Hematopoietic multipotent progenitor cell treated with erythropoietin and hydrocortisone succinate and interleukin-3 and kit ligand, for 6 days (in vitro differentiated cells): Measurements from ENCODE around the gene SSBP3.

Source experiments
- DNase-seq: peaks from one replicate; pipeline ENCODE4 v3.0.0-alpha.2; 2015

SSBP3 gene

DNA sequence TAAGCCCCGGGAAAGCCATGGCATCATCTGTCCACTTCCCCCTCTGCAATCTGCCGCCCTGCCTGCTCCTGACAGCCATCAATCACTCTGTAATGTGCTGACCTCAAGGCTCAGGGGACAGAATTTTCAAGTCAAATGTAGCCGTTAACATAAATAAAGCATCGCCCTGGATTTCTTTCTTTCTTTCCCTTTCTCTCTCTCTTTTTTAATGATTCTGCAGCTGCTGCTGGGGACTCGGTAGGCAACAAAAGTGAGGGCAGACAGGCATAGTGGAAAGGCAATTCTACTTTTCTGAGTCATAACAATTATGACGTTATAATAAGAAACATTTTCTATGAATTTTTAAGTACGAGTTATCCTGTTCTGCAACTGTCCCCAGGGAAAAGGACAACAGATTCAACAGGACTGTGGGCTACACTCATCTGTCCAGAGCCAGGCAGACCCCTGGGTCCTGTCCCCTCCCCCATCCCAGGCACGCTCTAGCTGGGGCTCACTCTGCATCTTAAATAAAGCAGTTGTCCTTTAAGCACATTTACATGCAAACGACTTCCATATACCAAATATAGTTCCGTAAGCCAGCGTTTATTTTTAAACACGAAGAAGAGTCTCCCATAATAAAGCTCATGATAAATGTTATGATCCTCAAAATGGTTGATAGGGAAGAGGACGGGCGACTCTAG, 78.7 kb downstream of the SSBP3 start:
- DNase-seq = no peak

DNA sequence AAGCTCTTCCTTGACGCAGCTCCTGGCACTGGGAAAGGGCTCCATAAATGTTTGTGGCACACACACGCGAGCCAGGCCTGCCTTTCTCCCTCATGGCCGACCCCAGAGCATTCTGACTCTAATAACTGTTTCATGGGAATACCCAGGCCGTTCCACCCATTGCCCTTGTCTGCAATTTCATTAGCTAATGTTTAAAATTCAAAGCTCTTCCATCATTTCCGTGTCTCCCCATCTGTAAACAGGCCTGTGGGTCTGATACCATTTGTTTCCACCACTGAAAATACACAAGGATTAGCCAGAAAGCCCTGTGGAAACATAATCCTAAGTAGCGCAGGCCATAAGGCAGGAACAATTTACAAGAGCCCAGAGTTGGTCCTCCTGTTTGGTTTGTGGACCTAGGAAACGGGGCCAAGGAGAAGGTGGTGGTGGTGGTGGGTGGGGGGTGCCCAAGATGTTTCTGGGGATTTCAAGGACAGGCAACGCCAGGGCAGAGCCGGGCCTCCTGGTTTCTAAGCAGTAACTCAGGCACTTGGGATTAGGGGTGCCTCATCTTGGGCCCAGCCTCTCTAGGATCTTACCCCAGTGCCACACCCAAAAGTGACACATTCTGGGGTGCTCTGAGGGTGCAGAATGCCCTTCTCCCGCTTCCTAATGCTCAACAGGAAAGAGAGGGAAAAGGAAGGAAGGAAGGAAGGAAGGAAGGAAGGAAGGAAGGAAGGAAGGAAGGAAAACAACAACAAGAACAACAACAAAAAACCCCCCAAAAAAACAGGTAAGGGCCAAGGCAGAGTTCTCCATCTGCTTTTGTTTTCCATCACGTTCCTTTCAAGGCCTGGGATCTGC, 79.4 kb downstream of the SSBP3 start:
- no peak for DNase-seq

DNA sequence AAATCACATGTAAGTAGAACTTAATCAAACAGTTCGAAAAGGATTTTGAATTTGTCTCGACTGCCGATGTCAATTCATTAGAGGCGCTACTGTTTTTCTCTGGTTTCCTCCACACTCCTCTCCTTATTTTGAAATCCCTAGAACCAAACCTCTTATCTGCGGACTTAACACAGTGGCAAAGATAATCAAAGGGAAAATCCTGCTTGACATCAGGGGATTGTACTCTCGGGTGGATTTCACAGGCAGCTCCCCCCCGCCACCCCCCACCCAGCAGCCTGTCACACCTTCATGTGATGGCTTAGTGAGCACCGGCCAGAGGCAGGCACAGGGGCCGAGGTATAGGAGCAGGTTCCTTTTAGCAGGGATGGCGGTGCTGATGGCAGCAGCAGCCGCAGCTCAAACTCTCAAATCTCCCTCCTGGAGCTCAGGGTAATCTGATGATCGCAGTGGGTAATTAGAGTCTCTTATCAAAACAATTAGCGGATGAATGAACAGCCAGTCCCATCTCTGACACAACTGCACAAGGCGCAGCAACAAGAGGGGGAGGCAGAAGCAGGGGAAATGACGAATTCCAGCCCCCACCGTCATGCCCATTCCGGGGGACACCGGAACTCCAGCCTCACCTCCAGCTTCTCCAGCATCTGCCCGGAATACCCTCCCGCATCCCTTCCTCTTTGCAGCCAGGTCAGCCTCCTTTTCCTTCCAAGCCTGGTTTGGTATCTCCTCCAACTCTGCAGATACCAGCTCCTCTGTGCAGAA, 80.3 kb downstream of the SSBP3 start:
- no peak for DNase-seq

DNA sequence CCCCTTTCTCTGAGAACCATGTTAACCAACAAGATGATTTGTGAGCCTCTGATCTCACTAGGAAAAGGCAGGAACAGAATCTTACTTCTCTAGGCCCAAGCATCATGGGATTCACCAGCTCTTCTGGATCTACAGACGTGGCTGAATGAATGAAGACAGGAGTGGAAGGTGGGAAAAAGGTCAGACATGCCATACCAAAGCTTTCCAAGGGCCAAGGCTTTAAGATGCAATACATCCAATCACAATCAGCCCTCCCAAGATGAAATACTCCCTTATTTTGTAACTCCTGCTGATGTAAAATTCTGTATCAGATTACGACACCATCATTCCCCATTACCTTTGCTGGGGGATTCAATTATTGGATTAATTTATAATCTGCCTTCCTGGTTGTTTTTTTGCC, 80.9 kb downstream of the SSBP3 start:
- DNase-seq = no peak

DNA sequence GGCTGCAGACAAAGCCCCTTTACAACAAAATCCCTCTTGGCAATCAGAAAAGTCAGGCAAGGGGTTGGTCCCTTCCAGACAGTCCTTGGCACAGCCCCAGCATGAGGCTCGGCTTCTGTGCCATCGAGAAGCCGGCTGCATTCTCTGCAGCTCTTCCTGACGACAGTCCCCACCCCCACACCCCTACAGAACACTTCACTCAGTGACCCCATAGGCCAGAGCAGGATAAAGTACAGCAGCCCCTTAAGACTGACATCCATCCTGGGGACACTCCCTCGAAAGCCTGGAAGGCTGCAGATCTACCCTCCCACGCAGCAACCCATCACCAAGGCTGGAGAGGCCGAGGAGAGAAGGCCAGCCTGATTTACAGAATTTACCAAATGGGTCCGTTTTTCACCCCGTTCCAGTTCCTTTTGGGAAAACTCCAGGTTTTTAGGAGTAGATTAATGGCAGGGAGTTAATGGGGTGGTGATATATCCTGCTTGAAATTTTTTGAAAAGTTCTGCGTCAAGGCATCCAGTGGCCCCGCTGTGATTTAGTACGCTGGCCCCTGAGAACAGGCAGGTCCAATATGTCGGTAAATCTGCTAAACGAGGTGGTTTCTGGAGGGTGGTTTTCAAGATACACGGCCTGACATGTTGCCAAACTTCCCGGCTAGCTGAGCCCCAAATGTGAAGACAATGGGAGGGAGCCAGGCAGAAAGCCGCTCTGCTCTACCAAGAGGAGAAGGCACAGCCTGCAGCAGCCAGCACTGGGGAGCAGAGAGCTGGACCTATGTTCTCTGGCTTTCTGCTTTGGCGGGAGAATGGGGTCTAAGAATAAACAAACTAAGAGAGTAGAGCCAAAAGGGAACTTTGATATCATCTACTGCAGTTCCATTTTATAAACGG, 81.7 kb downstream of the SSBP3 start:
- DNase-seq = no peak

DNA sequence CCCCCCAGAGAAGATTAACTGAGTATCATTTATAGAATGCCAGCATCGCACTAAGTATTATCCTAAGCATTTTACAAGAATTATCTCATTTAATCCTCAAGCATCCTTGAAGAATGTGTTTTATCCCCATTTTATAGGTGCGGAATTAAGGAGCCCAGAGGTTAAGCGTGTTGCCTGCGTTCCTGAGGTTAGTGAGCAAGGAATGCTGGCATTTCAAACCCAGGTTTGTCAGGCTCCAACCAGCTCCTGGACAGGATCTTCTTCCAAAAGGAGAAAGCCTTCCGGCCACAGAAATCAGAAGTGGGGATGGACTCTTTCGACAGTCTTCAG, 82.3 kb downstream of the SSBP3 start:
- DNase-seq = no peak

DNA sequence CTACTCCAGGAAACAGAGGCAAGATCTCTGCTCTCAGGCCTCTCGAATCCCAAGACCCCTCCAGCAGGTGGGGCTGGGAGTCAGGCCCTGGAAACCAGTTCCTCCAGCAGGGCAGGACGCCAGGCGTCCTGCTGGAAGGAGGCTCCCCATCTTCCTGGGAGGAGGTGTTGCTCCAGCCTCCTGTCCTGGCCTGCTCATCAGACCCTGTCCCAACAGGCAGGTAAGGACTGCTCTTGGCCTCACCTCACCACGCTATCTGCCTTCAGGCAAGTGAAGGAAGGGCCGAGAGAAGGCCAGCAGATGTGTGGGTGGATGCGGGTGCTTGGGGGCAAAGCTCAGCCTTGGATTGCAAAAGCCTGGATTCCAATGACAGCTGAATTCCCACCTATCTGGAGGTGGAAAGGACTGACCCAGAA, 82.9 kb downstream of the SSBP3 start:
- DNase-seq = no peak

DNA sequence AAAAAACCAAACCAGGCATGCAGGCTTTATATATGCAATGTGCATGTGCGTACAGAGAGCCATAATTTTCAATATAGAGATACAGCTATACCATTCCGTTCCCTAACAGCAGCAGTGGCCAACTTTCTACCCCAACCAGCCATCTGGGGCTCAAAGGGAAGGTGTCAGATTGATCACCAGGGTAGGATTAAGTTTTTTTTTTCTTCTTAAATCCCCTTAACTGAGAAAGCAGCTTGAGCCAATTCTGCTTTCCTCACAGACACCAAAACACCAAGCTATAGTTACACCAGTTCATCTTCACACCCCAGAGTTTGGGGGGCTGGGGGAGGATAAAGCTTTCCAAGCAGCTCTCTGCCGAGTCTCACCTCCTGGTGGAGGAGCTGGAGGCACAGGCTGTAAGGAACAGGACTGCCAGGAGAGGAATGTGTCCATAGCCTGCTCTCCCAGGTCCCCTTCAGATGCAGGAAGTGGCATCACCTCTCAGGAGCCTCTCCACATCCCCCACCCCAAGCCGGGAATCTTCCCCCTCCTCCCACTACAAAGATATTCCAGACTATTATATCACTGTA, 87.9 kb downstream of the SSBP3 start:
- no peak for DNase-seq

DNA sequence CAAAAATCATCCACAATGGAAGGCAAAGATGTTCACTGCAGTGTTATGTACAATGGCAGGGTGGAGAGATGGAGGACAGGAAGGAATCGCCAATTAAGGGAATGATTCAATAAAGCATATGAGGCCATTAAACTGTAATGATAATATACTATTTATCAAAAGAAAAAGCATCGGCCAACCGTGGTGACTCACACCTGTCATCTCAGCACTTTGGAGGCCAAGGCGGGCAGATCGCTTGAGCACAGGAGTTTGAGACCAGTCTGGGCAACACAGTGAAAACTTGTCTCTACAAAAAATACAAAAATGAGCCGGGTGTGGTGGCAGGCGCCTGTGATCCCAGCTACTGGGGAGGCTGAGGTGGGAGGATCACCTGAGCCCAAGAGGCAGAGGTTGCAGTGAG, 89.1 kb downstream of the SSBP3 start:
- no peak for DNase-seq

DNA sequence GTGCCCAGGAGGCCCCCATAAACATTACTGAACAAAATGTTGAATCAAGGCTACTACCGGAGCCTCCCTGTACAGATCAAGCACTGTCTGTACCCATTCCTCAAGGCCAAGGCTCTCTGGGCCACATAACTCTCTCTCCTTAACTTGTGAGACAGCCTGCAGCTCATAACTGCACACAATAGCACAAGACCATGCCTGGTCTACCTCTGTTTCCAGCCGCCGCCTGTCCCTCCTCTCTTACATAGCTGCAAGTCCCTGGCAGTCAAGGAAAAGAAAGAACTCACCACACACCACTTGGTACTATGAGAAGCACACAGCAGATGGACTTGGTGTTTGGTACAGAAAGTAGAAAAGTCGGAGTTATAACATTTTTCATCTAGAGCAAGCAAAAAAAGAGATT, 91.1 kb downstream of the SSBP3 start:
- no peak for DNase-seq

DNA sequence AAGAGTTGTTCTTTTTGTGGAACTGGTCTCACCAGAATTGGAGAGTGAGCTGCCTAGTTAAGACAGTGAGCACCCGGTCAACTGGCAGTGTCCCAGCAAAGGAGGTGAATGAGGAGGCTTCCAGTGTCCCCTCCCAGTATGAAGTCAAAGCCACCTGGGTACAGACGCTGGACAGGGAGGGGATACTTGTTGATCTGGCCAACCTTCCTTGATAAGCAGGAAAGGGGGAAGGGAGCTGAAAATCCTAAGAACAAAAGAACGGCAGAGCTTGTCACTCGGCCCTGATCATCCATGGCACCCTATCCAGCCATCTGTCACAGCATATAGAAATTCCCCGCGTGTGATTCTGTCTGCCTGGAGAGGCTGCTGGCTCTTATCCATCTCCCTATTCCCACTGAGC, 91.5 kb downstream of the SSBP3 start:
- DNase-seq = no peak

DNA sequence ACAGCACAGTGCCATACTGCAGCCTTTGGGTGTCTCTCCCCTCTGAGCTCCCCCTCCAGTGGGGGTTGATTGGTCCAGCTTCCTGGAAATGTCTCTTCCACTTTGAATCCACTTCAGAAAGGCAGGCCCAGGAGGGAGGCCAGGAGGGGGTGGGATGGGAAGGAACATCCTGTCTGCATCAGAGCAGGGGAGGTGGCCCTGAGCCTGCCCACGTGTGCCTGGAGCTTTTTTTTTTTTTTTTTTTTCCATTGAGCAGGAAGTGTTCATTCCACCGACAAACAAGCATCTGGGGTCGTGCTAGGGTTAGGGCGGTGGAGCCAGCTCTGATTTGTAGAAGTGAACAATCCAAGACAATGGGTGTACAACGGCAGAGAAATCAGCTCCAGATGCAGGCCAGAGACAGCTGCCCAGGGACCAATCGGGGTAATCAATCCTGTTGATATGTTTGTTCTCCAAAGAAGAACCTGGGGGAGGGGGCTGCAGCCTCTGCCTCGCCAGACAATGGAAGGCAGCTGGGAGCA, 93.3 kb downstream of the SSBP3 start:
- DNase-seq = no peak

DNA sequence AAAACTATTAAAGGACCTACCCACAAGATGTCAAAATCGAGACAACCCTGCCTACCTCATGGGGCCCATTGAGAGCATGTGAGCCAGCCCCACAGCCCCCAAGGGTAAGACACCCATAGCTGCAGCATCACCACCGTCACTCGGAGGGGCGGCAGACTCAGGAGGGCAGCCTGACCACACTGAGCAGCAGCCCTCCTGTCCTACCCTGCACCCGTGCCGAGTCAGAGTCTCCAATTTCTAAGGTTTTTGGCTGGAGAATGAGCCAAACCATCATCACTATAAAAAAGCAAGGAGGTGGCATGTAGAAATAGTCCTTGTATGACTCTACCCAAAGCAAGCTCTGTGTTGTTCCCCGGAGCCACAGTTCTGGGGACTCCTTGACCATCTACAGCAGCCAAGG, 94.7 kb downstream of the SSBP3 start:
- DNase-seq = no peak

DNA sequence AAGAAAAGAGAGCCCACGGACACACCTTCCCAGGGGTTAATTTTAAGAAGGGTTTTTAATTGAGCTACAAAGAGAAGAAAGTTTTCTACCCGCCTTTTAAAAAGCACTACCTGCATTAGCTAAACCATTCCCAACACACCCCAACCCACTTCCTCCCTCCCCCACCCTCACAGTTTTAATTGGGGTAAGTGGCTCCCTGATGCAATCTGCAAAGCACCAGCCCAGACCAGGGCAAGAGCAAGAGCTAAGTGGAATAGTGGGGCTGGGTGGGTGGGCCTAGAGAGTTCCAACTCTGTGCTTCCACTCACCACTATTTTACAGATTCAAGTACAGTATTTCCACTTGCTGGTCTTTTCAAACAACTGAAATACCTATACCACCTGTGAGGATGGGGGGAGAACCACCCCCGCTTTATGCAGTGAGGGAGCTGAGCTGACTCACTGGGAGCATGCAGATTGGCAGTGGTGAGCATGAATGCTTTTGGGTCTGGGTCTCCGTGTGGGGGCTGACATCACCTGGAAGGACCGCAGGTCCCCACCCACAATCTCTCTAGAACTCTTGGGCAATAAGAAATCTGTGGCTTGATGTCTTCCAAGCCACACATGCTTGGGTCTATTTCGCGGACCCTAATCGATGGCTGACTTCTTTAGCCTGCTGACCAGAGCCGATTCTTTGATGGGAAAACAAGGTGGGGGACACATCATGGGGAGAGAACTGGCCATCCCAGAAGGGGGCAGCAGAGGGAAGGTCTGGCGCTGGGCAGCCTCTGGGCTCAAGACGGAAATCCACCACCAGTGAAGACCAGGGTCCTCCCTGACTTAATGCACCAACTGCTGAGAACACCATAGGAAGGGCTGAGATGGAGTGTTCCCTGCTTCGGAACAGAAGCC, 95.5 kb downstream of the SSBP3 start:
- DNase-seq = peak; percentile 65

DNA sequence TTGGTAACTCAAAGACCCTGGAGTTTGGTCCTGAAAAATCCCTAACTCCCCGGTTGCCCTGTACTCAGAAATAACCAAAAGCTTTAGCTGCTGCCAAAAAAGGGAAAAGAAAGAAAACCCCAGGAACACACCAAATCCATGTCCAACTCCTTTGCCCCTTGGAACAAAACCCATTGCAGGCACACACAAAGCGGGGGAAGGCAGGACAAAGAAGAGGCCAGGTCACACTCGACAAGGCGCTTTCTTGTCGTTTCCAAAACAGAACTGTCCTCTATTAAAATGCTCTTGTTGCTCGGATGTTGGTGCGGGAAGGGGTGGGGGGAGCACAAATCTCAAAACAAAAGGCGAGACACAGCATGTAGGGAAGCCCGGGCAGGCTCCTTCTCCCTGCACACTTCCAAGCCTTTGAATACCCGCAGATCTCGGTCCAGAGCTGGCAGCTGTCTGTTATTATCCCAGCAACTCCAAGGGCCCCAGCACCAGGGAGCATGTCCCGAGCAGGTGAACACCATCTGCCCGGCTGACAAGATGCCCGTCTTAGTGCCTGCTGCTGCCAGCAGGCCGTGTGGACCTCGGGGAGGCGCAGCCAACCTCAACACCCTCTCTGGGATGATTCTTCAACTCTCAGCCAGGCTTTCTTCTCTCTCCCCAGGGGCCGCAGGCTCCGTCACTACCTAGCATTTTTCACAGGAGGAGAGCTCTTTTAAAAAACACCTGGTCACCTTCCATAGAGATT, 96.4 kb downstream of the SSBP3 start:
- DNase-seq = no peak

DNA sequence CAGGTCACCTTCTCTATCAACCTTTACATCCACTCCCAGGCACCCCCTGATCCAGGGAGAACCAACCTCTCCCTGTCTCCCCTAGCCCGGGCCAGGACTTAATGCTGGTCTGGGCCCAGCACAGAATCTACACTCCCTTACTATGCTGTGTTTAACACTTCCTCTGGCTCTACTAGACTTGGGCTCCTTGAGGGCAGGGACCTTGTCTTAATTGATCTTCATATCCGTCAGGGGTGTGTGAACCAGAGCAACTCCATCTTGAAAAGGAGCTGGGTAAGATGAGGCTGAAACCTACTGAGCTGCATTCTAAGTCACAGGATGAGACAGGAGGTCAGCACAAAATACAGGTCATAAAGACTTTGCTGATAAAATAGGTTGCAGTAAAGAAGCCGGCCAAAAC, 98.9 kb downstream of the SSBP3 start:
- no peak for DNase-seq

DNA sequence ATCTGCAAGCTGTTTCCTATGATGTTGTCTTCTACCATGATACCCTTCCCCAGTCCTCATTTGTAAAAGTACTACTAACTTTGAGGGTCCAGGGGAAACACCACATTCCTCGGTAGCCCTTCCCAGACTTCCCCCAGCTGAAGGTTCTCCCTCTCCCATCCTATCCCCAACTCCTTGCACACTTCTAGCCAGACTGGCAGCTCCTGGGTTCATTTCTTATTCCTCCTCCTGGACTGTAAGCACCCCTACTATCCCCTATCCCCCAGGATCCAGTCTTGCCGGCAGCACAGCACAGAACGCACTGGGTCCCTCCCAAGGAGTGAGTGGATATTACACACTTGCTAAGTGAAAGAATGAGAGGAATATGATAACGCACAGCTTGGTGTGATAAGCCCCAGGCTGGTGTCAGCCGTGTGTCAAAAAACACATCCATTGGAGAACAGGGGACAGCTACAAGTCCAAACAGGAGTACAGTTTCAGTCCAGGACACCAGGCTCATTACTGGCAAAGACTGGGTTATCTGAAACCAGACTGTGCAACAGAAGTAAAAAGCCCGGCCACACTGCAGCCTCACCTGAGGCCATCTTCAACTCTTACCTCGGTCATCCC, 100.2 kb downstream of the SSBP3 start:
- DNase-seq = peak; percentile 54

DNA sequence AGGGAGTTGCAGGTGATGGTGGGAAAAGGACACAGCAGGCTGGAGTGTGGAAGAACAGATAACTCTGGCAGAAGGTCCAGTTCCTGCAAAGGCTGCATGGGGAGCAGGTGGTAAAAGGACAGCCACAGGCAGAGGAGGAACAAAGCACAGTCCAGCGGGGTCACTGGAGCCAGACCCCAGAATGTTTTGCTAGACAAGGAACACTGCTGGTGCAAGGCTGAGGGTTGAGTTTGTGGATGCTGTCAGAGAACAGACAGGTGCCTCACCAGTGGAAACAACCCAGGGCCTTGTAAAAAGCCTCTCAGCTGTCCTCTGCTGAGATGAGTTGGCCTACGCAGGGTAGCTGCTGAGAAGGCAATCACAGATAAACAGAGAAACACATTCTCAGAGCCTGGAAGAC, 101.7 kb downstream of the SSBP3 start:
- no peak for DNase-seq

DNA sequence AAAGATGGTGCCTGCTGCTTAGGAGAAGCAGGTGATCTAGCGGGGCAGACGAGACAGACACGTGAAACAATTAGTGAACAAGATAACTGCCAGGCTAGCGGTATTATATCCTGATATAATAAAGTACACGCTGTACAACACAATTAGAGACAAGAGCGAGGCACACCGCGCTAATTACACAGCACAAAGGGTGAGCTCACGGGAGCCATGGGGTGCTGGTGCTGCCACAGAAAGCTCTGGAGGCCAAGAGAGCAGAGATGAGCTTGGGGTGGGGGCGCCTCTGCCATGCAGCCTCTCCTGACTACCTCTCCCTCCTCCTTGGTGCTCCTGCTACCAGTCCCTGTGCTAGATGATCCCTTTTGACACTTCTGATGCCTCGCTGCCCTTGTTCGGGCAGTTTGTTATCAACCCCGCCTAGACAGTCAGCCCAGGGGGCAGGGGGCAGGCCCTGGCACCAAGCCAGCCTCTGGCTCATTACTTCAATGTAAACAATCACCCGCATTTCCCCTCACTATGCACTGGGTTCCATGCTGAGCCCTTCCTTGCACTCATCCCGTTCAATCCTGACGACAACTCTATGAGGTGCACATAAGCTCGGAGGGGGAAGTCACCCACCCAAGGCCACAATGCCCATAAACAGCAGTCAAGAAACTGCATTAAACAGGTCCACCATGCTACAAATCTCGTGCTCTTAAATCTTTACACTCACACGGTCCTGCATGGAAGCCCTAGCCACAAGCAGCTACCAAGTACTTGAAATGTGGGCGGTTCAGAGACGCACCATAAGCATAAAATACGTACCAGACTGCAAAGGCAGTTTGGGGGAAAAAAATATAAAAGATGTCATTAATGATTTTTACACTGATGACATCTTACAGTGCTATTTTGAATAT, 103.0 kb downstream of the SSBP3 start:
- DNase-seq = peak; percentile 75
